Neural progenitor cell (in vitro differentiated cells): Measurements from ENCODE around the gene OR2H2.

ENCODE experiments used
- EZH2 ChIP-seq: fragments of 200-600 bp; sonication (generic); IDR thresholded peaks from 2 replicates; pipeline ENCODE4 v1.6.1; 2017; ENCODE audit warnings: antibody characterized with exemption, mild to moderate bottlenecking, moderate library complexity
- TF ChIP-seq, protein P1 (sequence below): fragments of 200-600 bp; sonication (generic); IDR thresholded peaks from 2 replicates; pipeline ENCODE4 v1.5.1; 2017; ENCODE audit warnings: antibody characterized with exemption, mild to moderate bottlenecking

- TF ChIP-seq, protein P1, sequence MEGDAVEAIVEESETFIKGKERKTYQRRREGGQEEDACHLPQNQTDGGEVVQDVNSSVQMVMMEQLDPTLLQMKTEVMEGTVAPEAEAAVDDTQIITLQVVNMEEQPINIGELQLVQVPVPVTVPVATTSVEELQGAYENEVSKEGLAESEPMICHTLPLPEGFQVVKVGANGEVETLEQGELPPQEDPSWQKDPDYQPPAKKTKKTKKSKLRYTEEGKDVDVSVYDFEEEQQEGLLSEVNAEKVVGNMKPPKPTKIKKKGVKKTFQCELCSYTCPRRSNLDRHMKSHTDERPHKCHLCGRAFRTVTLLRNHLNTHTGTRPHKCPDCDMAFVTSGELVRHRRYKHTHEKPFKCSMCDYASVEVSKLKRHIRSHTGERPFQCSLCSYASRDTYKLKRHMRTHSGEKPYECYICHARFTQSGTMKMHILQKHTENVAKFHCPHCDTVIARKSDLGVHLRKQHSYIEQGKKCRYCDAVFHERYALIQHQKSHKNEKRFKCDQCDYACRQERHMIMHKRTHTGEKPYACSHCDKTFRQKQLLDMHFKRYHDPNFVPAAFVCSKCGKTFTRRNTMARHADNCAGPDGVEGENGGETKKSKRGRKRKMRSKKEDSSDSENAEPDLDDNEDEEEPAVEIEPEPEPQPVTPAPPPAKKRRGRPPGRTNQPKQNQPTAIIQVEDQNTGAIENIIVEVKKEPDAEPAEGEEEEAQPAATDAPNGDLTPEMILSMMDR = no peak
- no peak for TF ChIP-seq EZH2
These were observed 26.4 kb upstream of the OR2H2 start for GRCh38 chr6:29558439-29559079.
